Hypothalamus (tissue), 51 donors: ENCODE results near the gene EPHA1.

Experiments used
- DNase-seq, 51 donors: peaks; one replicate each; lab custom pipeline; 2025; lab: John Stamatoyannopoulos, UW

The EPHA1 gene

GRCh38 chr7:143358626-143359025, 50.0 kb downstream of the EPHA1 start:
- no peak for DNase-seq

GRCh38 chr7:143356414-143357050, 52.1 kb downstream of the EPHA1 start:
- no peak for DNase-seq

- no peak for DNase-seq
Measured at GRCh38 chr7:143355450-143356385, 52.9 kb downstream of the EPHA1 start.

DNA sequence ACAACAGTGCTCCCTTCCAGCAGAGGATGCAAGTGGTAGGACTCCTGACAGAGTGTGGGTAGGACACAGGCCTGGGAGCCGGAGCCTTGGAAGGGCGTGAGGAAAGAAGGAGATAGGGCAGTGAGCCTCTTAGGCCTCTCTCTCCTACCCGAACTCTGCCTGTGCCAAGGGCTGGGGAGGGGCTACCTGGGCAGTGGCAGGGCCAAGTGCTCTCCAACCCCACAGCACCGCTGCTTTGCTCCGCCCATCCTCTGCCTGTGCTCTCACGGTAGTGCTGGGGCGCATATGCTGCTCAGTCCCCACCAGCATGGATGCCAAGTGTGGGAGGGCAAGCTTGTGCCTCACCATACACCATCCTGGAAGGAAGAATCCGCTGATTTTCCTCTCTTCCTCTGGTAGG, 53.7 kb downstream of the EPHA1 start:
- no peak for DNase-seq

DNA sequence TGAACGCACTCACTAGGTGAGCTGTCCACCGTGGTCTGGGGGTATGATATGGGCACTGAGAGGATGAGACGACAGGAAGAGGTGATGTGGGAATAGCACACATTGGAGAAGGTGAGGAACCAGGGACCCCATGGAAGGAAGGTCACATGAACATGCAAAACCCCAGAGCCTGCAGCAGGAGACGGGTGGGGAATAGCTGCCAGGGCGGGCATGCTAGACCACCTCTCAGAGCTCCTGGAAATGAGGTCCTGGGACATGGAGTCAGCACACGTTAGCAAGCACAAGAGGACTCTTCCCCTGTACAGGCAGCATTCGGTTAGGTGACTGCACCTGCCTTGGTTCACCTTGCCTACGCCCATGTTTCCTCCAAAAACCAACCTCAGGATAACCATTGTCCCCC, 54.3 kb downstream of the EPHA1 start:
- DNase-seq: no peak

- DNase-seq: no peak
Measured at GRCh38 chr7:143352531-143353002, 56.1 kb downstream of the EPHA1 start.

- DNase-seq: no peak
Measured at GRCh38 chr7:143351574-143351973, 57.1 kb downstream of the EPHA1 start.

GRCh38 chr7:143351060-143351459, 57.6 kb downstream of the EPHA1 start:
- peak in 1 of 51 donors; percentile 25 for DNase-seq

GRCh38 chr7:143347950-143348349, 60.7 kb downstream of the EPHA1 start:
- no peak for DNase-seq

- no peak for DNase-seq
Measured at GRCh38 chr7:143346018-143346417, 62.6 kb downstream of the EPHA1 start.

- DNase-seq: peak in 1 of 51 donors; percentile 19
Measured at GRCh38 chr7:143345428-143345900, 63.2 kb downstream of the EPHA1 start.

DNA sequence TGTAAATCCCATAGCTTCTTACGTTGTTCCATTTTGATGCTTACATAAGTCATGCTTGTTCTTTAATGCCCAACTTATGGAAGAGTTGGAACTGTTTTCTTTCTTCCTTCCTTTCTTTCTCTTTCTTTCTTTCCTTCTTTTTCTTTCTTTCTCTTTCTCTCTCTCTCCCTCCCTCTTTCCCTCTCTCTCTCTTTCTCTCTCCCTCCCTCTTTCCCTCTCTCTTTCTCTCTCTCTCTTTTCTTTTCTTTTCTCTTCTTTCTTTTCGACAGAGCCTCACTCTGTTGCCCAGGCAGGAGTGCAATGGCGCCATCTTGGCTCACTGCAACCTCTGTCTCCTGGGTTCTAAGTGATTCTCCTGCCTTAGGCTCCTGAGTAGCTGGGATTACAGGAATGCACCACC, 65.1 kb downstream of the EPHA1 start:
- DNase-seq: no peak

DNA sequence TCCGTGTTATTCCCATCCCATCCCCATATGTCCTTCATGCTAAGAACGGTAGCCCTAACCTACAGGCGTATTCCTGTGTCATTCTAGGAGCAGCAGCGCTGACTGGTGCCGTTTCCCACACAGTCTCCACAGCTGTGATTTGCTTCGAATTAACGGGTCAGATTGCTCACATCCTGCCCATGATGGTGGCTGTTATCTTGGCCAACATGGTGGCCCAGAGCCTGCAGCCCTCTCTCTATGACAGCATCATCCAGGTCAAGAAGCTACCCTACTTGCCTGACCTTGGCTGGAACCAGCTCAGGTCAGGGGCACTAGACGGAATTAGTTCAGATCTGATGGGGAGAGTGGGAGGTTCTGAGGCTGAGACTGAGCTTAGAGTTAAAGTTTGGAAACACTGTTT, 66.8 kb downstream of the EPHA1 start:
- DNase-seq: no peak
